H1 (cell line): ENCODE results near the gene FHL1. TPM values are rescaled to one million over a fixed set of nuclear protein-coding genes. Genes with fewer than 3 reads are reported as not detected.

ENCODE experiments used
- ASH2L ChIP-seq: fragments of 200-600, 300-600 bp; sonication (generic); IDR thresholded peaks from one replicate; pipeline ENCODE4 v1.7.1; 2017; ENCODE audit warnings: low read length
- BRCA1 ChIP-seq: IDR thresholded peaks from 2 replicates; pipeline ENCODE4 v1.6.1; 2012; ENCODE audit warnings: low read depth, low read length, improper control_type of control experiment
- MAFK ChIP-seq: IDR thresholded peaks from 2 replicates; pipeline ENCODE4 v1.6.1; 2012; ENCODE audit warnings: low read depth, mild to moderate bottlenecking, improper control_type of control experiment, low read length
- polyA plus RNA-seq, 7 experiments: library from polyadenylated mRNA; depleted of rRNA in 3 of 7; stranded (reverse) in 5 of 7; unstranded in 2 of 7; fragments of >200 nt in 5 of 7; fragments of 200-250 nt in 2 of 7; gene quantifications; 1 replicate in 5 of 7; 2 replicates in 1 of 7; 4 replicates in 1 of 7; pipeline versions ENCODE4 v1.2.1 to v1.2.3, GENCODE V29; 2011 to 2013; ENCODE audit warnings: missing spikeins in 2 of 7, mixed read lengths in 2 of 7
- total RNA-seq: library from RNA; stranded (reverse); fragmentation: NEBNext Ultra II Directional; extraction: Animal tissue kit (Norgen Biotek cat#: 25700); gene quantifications from 2 replicates; pipeline ENCODE4 v1.2.1, GENCODE V29; 2021

Gene FHL1
- total and polyA plus RNA-seq, 2 of the 8 experiments (the other 6 are each of a cell fraction or from before 2014, with no cell fraction given): 45.0 to 56.5 TPM

DNA sequence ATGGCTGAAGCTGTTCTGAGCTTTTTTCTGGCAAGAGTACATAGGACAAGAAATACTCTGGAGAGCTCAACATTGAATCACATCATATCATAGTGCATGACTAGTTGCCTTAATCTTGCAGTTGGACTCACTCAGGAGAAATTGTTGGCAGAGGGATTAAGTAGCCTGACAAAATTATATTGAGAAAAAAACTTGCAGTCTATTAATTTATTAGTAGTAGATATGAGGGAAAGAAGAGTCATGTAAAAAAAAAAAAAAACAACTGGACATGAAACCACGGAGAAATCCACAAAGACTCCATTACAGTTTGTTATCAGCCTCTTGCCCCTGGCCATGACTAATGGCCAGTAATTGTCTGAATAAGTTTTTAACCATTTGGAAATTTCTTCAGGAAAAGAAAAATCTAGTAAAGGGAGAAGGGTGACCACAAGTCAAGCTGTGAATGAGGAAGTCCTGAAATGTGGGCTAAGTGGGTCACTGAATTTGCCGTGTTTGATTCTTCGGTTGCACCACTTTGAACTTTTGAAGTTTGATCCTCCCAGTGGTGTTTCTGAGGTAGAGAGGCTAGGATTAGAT, 45.6 kb downstream of the FHL1 start (continued):
- TF ChIP-seq BRCA1 (no peak), MAFK (no peak), ASH2L (no peak)
